ENCODE data around the gene RNF166. TPM values are rescaled to one million over a fixed set of nuclear protein-coding genes. Genes with fewer than 3 reads are reported as not detected.

RNF166 gene
- total RNA-seq, 4 donors from 2014 or later: 23.3 to 33.5 (median 27.5) TPM

DNA sequence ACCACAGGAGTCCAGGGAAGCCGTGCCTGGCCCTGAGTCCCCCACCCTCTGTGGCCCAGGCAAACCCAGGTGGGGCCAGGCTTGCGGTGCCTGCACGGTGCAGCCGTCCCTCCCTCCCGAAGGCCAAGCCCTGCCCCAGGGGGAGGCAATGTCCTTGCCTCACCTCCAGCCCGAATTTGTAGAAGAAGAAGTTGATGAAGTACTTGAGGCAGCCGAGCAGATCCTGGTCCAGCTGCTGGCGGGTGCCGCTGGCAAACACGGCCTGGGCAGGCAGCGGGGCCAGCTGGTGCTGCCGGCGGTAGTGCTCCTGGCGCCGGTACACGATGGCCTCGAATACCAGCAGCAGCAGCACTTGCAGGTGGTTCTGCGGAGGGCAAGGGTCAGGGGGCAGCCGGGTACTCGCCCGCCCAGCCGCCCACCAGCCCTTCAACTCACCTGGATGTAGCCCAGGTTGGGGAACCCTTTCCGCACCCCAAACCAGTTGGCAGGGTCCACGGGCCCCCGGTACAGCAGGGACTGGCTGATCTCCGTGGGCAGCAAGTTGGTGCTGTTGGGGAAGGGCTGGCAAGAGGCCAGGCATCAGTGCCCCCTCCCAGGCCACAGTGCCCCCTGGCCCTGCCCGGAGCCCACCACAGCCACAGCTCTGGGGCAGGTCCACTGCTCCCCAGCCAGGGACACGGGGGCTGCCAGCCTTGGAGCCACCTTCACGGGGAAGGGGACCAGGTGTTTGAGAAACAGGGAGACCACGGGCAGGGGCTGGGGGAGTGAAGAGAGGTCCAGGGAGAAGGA, 26.2 kb upstream of the RNF166 start:
- 63% methylated on average over 25 of the region's 30 CpGs for WGBS
- Histone ChIP-seq H3K27me3 (no peaks in the 10 kb centered on the region), H3K36me3 (peaks cover 54 to 84% (median 76%) of the 10 kb centered on the region in 4 donors), H3K4me1 (peaks cover 1 to 5% (median 4%) of the 10 kb centered on the region in 4 donors), H3K27ac (replicated peaks in 1 of 4) (no peak overlapping the region), H3K9me3 (no peaks in the 10 kb centered on the region), H3K4me3 (no peak overlapping the region)
- TF ChIP-seq POLR2AphosphoS5 (IDR thresholded peaks at IDR 0.05) (no peak), POLR2A (IDR thresholded peaks at IDR 0.05; ENCODE audit: low read depth) (no peak), EP300 (IDR thresholded peaks at IDR 0.05) (no peak)
- TF ChIP-seq, protein P1, sequence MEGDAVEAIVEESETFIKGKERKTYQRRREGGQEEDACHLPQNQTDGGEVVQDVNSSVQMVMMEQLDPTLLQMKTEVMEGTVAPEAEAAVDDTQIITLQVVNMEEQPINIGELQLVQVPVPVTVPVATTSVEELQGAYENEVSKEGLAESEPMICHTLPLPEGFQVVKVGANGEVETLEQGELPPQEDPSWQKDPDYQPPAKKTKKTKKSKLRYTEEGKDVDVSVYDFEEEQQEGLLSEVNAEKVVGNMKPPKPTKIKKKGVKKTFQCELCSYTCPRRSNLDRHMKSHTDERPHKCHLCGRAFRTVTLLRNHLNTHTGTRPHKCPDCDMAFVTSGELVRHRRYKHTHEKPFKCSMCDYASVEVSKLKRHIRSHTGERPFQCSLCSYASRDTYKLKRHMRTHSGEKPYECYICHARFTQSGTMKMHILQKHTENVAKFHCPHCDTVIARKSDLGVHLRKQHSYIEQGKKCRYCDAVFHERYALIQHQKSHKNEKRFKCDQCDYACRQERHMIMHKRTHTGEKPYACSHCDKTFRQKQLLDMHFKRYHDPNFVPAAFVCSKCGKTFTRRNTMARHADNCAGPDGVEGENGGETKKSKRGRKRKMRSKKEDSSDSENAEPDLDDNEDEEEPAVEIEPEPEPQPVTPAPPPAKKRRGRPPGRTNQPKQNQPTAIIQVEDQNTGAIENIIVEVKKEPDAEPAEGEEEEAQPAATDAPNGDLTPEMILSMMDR (IDR thresholded peaks at IDR 0.05): no peak
- intact Hi-C loops (cut with DNase I): no loop called here
- no peak for DNase-seq (ENCODE audit: extremely low spot score)

DNA sequence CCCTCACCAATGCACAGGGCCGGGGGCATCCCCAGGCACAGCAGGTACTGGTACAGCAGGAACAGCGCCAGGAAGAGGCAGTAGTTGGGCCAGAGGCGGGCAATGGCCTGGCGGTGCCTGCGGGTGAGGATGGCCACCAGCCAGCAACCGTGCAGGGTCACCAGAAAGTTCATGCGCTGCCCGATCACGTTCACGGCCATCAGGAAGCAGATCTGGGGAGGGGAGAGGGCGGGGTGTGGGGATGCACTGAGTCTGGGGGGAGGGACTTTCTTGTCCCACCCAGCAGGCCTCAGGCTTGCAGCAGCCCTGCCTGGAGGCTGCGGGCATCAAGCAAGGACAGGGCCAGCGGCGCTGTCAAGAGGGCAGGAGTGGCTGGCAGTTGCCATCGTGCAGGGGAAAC, 25.5 kb upstream of the RNF166 start:
- 88% methylated on average over 4 of the region's 15 CpGs for WGBS
- no peak overlapping the region for H3K27ac ChIP-seq (replicated peaks in 1 of 4)

DNA sequence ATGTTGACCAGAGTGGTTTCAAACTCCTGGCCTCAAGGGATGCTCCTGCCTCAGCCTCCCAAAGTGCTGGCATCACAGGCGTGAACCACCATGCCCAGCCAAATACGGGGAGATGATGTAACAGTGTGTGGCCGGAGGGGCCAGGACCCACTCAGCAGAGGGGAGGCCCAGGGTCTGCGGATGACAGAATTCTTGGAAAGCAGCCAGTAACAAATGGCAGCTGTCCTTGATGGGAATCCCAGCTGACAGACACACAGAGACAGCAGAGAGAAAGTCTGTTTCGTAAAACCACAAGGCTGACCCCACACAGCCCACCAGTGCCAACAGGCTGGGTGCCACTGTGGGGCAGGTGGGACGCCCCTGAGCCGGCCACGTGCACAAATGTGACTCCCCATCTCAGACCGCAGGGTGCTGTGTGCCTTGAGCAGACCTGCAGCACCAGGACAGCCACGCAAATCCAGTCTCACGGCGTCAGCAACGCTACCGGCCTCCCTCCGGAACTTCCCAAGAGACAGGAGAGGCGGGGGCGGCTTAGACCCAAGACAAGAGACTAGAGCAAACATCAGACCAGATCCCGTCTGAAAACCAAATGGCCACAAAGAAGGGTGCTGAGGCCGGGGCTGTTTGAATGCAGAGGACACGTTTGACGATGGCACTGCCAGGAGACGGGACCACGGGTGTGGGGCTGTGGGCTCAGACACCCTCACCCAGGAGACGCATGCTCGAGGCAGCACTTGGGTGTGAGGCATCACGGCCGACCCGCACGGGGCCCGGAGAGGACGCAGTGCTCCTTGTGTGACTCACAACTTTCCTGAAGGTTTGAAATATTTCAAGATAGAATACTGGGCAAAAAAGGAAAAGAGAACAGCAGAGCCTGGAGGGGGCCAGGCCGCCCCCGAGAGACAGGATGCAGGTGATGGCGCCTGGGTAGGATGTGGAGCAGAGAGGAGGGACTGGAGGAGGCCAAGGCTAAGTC, 24.7 kb upstream of the RNF166 start:
- WGBS: 74% methylated on average over 27 of the region's 34 CpGs
- intact Hi-C loops (cut with DNase I): no loop called here
- DNase-seq (ENCODE audit: extremely low spot score): no peak
- H3K36me3 ChIP-seq: peaks cover 67 to 86% (median 76%) of the 10 kb centered on the region in 4 donors
- no peaks in the 10 kb centered on the region for H3K4me1 ChIP-seq
- H3K4me3 ChIP-seq: no peak overlapping the region
- H3K27me3 ChIP-seq: no peaks in the 10 kb centered on the region
- no peaks in the 10 kb centered on the region for H3K9me3 ChIP-seq
- no peak overlapping the region for H3K27ac ChIP-seq (replicated peaks in 1 of 4)
- TF ChIP-seq POLR2AphosphoS5 (IDR thresholded peaks at IDR 0.05): no peak
- TF ChIP-seq EP300 (IDR thresholded peaks at IDR 0.05): no peak
- TF ChIP-seq, protein P1 (IDR thresholded peaks at IDR 0.05): no peak
- no peak for TF ChIP-seq POLR2A (IDR thresholded peaks at IDR 0.05; ENCODE audit: low read depth)

More for the DNA sequence above, 25.5 kb upstream of the RNF166 start:
- TF ChIP-seq POLR2A (IDR thresholded peaks at IDR 0.05; ENCODE audit: low read depth) (no peak), EP300 (IDR thresholded peaks at IDR 0.05) (no peak), POLR2AphosphoS5 (IDR thresholded peaks at IDR 0.05) (no peak)
- TF ChIP-seq, protein P1 (IDR thresholded peaks at IDR 0.05): no peak
- DNase-seq (ENCODE audit: extremely low spot score): no peak
- Histone ChIP-seq H3K4me3 (no peak overlapping the region), H3K36me3 (peaks cover 61 to 86% (median 76%) of the 10 kb centered on the region in 4 donors), H3K4me1 (no peaks in the 10 kb centered on the region), H3K9me3 (no peaks in the 10 kb centered on the region), H3K27me3 (no peaks in the 10 kb centered on the region)
- intact Hi-C loops (cut with DNase I): no loop called here

DNA sequence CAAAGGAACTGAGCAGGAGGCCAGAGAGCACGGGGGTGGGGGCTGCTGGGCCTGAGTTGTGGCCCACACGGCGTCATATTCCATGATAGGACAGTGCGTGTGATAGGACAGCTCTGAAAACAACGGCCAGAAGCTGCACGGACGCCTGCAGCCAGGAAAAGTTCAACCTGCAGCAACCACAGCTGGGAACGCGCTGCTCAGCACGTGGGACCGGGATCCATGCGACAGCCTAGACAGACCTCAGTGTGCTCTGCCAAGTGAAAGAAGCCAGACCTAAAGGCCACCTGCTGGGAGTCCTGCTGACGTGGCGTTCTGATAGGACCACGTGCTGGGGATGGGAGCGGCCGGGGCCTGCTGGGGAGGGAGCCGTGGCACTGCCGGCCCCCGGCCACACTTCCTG, 21.7 kb upstream of the RNF166 start:
- 72% methylated on average over 17 of the region's 20 CpGs for WGBS
- Histone ChIP-seq H3K27me3 (no peaks in the 10 kb centered on the region), H3K36me3 (peaks cover 69 to 86% (median 77%) of the 10 kb centered on the region in 4 donors), H3K4me1 (no peaks in the 10 kb centered on the region), H3K4me3 (no peak overlapping the region), H3K9me3 (no peaks in the 10 kb centered on the region), H3K27ac (replicated peaks in 1 of 4) (no peak overlapping the region)
- no peak for TF ChIP-seq POLR2A (IDR thresholded peaks at IDR 0.05; ENCODE audit: low read depth)
- TF ChIP-seq, protein P1 (IDR thresholded peaks at IDR 0.05): no peak
- intact Hi-C loops (cut with DNase I): no loop called here
- DNase-seq (ENCODE audit: extremely low spot score): no peak

Data from esophagus muscularis mucosa (tissue), 4 donors.